Stimulated activated CD4-positive, alpha-beta T cell treated with anti-CD3 and anti-CD28 coated beads, TNF-alpha, amount 100 ng/mL, for 24 hours (primary cell): Measurements from ENCODE around the gene ULK3.

Experiments used
- DNase-seq, 3 experiments: peaks; one replicate each; pipeline ENCODE4 v3.0.0-alpha.2; 2020; ENCODE audit warnings: low read depth in 3 of 3

The ULK3 gene

DNA sequence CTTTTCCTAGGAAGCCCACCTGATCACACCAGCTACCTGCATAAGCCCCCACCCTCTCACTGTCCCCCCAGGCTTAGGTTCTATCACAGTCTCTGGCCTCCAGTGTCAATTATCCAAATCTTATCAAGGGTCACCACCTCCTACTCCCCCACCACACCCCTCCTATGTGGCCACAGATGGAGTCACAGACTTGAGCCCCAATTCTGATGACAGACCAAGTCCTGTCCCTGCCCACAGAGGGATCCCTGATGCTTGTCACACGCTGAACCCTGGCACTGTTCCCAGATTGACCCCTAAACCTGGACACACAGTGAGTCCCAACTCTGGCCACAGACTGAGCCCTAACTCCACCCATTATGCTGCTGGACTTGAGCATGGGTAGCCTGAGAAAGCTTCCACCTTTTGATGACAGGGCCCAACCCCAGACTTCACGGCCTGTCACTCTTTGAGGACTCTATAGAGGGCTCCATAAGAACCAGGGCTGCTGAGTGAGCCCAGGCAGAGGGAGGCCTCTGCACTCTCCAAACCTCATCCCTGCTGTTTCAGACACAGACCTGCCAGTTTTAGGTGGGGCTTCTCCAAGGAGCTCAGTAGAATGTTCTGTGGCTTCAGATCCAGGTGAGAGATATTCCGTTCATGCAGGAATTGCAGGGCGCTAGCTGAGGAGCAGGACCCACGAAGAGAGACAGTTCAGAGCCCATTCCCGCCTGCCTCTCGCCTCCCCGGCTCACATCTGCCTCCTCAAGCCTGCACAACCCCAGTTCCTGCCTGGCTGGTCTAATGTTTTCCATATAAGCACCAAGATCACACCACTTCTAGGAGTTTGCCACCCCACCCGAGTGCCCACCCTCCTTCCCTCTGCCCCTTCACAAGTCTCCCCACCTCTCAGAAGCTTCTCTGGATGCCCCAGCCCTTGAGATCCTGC is 1.8 kb downstream of the ULK3 start:
- DNase-seq = no peak

DNA sequence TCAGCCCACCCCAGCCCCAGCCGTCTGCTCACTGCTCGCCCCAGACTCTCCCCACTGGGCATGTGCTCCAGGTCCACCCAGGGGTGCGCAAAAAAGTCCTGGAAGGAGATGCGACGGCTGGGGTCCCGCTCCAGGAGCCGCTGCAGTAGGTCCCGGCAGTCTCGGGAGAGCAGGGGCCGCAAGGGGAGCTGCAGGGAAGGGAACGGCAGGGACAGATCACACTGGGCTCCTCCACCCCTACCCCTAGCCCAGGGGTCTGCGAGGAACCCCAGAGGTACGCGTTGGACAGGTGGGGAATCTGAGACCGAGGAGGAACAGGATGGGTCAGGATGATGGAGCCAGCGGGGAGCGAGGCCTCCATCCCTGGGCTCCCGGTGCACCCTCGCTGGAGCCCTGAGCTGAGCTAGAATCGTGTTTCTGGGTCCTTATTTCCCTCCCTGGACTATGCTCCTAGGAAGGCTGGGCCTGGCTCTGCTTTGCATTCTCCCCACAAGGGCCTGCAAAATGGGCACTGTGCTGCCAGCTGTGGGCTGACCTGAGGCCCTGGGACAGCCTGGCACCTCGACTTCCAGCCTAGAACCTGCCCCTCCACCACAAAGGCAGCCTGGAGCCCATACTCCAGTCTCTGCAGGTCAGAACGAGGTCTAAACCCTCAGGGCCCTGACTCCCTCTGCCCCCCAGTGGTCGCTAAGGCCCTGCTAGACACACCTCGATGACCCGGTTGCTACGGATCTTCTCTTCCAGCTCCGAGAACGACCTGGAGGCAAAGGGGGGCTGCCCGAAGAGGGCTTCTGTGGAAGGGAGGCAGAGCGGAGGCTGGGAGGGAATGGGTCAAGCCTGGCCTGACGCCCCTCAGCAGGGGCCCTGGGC is 3.2 kb downstream of the ULK3 start:
- no peak for DNase-seq

DNA sequence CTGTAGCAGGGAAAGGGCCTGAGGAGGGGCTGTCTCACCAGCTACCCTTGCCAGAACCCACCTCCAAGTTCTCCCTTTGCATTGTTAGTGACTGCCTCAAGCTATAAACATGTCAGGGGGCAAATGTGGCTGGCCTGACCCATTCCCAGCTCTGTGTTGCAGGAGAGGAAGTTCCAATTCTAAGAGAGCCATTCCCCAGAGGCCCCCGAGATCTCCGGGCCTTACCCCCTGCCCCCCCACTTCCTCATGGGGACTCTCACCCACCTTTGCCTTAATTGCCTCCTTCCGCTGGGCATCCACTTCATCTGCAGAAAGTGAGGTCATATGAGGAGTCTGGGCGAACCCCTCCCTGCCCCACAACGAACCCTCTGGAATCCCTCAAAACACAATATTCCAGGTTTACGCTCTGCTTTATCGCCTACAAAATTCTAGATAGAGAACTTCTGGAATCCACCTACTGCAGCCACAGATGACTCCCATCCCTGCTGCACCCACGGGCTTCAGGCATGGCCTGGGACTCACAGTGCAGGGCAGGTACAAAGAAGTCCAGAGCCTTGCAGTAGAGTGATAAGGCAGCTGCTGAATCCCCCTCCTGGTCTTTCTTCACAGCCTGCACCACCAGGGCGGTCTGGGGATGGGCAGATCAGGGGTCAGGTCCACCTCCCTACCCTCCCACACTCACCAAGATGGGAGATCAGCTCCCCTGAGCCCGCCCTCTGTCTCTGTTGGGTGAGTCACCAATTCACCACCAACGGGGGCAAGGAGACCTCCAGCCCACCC is 4.0 kb downstream of the ULK3 start:
- no peak for DNase-seq

DNA sequence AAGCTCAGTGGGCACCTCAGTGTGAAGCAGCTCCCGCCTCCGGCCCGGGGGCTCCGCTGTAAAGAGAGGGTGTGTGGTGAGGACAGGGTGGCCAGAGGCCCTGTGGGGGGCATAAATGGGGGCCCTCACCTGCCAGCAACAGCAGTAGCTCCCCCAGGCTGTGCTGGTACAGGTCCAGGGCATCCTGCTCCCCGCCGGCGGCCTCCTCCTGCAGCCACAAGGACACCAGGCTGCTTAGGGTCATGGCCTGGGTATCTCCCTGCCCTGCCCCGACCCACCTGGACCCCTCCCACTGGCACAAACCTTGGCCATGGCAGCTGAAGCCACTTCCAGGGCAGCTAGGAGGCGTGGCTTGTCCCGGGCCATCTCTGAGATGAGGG is 4.8 kb downstream of the ULK3 start:
- DNase-seq = no peak

DNA sequence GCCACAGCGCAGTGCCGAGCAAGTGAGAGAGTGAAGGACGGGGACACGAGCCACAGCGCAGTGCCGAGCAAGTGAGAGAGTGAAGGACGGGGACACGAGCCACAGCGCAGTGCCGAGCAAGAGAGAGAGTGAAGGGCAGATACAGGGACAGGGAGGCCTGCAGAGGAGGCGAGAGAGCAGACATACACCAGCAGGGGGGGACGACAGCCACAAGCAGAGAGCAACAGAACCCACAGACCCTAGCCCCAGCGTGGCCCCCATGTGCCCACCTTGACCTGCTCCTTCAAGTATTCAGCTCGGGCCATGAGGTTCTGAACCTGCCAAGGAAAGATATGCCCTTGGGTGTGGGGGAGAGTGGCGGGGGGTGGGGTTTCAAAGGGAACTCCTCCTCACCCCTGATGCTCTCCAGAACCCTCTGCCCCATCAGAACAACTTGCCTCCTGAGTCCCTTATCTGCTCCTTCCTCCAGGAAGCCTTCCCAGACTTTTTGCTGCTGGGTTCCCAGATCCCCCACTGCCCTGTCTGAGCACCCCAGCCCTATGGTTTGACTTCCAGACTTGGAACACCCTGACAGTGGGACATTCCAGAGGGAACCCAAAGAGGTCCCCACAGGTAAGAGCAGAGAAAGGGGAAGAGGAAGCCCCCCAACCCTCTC is 5.3 kb downstream of the ULK3 start:
- no peak for DNase-seq

DNA sequence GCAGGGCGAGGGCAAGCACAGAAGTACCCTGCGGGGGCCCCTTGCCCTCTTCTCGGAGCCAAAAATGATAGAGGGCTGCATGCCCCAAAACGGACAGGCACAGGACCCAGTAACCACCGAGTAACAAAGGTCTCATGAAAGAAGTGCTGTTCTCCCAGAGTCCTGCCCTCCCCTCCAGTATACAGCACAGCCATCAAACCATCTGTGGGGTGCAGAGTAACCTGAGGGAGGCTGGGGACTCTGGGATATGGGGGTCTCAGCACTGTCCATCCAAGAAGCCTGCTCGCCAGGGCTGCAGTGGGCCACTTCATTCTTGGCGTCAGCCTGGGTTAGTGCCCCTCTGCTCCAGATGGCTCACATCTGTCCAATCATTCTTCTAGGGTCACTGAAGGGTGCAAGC is 6.1 kb downstream of the ULK3 start:
- no peak for DNase-seq

DNA sequence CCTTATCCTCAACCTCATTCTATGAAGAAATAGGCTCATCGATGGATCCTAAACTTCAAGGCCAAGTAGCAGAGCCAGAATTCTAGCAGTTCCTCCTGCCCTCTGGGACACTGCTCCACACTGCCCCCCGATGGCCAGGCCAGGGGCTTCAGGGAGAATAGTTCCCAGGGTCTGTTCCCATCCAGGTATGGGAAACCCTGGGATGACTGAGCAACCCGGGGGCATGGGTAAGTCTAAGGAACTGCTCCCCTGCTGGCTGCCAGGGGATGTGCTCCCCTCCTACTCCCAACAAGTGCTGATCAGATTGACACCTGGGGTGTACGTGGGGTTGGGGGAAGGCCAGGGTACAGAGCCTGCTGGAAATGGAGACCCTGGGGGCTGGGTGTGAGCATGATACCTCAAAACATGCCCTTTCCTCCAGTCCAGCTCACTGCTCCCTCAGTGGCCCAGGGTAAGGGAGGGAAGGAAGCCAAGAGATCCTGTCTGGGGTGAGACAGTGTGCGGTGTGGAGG is 7.6 kb downstream of the ULK3 start:
- peak in 1 of 3 experiments; percentile 50 for DNase-seq

DNA sequence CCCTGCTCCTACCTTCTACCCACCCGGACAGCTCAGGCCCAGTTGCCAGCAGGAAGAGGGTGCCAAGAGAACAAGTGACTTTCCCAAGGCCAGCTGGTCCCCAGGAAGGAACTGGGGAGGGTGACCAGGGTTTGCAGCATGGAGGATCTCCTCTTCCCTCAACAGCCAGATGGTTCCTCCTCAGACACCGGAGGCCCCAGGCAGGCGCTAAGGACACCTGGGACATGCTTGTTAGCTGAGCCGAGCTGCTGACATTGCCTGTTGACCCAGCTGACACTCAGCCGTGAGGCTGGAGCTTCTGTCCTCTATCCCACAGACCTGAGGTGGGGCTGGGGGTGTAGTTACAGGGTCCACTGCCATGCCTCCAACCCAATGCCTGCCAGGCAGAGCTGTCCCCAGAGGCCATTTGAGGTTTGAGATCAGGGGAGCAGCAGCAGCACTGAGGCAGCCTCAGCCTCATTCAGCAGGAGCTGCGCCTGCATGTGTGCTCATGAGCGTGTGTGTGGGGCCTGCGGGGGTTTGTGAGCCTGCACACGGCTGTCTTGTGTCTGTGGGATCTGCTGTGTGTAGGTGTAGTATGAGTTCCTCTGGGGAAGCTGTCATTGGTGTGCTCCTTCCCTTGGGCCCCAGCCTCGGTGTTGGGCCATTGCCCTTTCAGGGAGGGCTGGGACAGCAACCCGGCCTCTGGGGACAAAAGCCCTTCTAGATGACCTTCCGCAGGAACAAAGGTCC is 9.4 kb downstream of the ULK3 start:
- no peak for DNase-seq

DNA sequence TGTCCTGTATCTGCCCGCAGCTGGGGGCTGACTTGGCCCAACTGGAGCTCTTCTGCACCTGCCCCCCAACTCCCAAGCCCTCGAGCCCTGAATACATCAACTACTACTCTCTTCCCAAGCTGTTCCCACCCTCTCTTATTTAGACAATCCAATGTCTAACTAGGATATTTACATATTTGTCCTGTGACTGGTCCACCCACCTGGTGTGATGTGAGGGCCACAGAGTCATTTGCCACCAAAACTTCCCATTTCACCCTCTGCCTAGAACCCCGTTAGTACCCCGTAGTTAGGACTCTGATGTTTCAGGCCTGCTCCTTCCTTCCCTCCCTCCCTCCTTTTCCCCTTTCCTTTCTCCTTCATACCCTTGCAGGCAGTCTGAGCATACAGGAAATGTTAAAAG is 10.1 kb downstream of the ULK3 start:
- DNase-seq = no peak

DNA sequence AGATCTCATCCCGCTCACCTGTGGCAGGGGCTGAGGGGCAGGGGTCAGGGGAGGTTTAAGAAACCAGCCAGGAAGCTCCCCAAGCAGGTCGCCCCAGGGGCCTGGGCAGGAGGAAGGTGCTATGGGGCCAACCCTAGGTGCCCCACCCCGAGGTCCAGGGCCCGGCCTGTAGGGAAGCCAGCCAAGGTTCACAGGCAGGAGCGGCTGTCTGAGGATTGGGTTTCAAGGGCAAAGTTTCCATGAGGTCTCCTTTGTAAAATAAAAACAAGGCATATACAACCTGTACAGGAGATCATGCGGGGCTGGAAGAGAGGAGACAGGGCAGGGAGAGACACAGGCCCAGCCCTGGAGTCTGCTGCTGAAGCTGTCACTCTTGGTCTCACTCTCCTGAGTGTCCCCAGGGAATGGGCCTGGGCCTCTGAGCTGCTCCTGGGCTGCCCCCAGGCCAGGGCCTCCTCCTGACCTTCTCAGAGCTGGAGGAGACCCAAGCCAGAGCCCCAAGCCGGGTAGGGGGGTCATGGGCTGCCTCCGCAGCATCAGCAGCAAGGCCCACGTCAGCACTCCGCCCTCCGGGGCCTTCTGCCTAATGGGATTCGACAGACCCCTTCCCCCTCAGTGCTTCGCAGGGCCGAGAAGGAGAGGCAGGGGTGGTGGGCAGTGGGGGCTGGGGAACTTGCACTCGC is 11.0 kb downstream of the ULK3 start:
- no peak for DNase-seq

DNA sequence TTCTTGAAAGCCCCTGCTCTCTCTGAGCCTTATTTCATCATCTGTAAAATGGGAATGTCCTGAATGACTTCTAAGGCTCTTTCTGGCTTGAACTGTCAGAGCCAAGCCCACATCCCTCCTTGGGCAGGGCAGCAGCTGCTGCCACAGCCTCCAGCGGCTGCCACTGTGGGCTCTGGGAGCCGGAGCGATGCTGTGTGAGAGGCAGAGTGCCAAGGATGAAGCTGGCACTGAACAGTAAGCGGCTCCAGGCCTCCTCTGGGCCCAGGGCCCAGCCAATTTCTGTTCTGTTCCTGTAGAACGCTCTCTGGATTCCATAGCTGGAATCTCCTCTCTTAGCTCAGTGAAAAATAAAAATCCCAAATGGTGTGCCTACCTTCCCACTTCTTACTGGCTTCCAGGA is 12.1 kb downstream of the ULK3 start:
- DNase-seq = no peak

DNA sequence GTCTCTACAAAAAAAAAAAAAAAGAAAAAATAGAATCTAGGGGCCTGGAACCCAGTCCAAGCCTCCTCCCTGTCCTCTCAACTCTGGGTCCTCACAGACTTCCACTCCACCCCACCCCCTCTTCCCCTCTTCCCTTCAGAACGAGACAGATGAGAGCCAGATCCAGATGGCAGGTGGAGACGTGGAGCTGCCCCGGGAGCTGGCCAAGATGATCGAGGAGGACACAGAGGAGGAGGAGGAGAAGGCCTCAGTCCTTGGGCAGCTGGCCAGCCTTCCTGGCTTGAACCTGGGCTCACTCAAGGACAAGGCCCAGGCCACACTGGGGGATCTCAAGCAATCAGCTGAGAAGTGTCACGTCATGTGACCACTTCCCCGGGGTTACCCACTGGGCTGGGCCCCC is 13.0 kb downstream of the ULK3 start:
- DNase-seq = no peak

DNA sequence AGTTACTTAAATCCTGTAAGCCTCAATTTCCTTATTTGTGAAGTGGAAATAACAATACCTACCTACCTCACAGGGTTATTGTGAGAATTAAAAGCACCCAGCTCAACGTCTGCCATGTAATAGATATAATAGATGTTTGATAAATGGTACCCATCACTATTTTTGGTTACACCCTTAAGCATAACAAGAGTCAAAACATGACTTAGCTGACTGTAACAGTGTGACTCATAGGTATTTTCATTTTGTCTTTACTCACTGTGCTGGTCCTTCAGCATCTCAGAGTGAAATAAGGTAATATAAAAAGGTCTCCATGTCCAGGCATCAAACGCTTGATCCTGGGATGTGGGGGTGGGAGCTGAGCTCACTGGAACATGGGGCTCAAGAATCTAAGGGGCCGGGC is 13.5 kb downstream of the ULK3 start:
- DNase-seq = no peak

DNA sequence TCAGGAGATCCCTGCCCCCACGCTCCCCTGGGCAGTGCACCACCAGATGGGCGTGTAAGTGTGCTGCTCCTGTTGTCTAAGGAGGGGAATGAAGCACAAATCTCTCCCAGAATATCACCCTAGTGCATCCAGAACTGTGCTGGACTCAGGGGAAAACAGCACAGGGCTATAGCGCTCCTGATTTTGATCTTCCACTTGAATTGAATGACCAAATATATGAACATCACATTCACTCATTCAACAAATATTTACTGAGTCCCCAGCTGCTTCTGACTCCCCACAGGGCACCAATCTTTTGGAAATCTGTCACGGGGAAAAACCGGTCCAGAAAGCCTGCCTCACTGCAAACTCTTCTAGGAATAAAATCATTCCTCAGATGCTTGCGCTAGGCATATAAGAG is 14.1 kb downstream of the ULK3 start:
- DNase-seq = no peak

DNA sequence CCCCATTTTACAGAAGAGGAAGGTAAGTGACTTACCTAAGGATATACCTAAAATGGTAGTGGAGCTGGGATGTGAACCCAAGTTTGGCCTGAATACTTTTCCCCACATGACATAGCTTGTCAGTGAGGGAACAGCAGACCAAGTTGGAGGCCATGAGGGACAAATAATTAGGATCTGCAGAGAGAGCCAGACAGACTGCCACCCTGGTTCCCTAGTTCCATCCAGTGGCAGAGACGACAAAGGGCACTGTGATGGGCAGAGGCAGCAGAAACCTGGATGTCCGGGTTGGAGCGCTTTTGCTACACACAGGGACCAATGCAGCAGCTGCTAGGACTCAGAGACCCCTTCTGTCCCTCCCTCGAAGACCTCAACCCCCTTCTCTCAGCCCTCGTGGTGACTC is 15.3 kb downstream of the ULK3 start:
- no peak for DNase-seq

DNA sequence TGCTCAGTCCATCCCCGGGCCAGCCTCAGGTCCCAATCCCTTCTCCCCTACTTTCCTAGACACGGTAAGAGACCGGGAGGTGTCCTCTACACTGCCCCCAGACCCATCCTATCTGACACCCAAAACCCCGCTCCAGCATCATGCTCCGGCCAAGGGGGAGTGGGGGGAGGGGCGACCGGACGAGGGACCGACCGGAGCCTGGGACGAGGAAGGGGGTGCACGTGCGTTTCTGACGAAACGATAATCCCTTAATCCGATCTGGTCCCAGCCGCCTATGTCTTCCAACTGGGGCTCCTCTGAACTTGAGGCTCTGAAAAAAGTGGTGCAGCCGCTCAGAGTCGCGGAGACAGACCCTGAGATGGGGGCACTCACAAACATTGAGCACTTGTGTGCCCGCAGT is 16.0 kb downstream of the ULK3 start:
- no peak for DNase-seq

DNA sequence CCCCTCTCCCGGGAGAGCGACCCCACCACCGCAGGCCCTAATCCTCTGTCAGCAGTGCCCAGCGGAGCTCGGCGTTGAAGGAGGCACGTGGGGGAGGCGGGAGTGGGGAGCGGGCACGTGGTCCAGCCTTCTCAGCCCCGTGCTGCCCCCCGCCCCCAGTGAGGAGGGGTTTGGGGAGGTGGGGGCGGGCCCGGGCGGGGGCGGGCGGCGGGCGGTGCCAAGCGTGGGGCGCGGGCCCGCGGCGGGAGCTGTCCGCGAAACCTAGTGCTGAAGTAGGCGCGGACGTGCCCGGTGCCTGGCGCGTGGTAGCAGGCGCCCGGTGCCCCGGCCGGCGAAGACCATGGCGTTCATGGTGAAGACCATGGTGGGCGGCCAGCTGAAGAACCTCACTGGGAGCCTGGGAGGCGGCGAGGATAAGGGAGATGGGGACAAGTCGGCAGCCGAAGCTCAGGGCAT is 16.6 kb downstream of the ULK3 start, which contains the start of gene CPLX3:
TSS of gene CPLX3 (plus strand) at position 264 of the 456 bp plus-strand sequence. CDS start at position 341, 77 bp downstream.
- DNase-seq = peak in 1 of 3 experiments; percentile 38

DNA sequence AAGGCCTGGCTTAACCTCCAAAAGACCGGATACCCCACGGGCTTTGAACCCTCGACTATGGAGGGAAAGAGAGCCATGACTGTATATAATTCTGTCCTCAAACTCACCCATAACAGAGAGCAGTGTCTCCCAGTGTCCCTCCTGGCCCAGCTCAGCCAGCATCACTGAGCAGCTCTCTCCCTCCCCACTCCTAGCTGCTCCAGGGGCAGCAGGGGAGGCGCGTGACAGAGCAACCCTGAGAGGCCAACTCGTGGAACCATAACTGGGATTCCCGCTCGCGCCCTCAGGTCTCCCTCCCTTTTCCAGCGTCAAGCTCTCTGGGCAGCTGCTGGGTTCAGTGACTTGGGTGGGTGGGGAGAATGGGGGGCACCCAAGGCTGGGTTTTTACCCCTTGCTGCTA is 17.1 kb downstream of the ULK3 start:
- no peak for DNase-seq

DNA sequence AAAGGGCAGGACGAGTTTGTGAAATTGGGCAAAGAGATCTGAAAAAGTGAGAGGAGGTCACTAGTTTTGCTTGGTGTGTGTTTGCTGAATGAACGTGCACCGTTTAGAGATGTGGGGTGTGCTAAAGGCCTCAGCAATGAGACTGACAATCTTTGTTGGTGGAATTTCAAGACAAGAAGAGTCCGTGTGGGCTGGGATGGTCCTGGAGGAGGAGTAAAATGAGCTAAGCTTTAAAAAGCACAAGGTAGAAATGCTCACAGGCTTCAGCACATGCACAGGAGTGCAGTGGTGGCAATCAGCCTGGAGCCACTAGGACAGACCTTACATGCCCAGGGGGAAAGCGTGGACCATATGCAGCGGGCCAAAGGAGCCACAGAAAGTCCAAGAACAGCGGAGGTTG is 18.0 kb downstream of the ULK3 start:
- DNase-seq = no peak

DNA sequence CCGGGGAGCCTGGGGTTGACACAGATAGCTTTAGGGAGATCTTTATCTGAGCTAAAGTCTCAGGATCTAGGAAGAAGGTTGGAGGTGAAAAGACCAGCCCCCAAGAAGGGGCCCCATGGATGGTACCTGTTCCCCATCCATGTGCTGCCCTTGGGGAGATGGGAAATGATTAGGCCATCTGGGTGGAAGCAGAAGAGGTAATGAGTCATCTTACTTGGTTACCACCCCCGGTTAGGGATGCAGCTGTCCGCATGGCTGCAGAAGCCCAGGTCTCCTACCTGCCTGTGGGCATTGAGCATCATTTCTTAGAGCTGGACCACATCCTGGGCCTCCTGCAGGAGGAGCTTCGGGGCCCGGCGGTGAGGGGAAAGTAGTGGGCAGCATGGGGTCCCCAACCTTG is 19.6 kb downstream of the ULK3 start:
- DNase-seq = no peak
